Iris pigment epithelial cell (primary cell): ENCODE results near the gene DRD5.
"Not testable (repeated sequence)": the region's sequence is repeated elsewhere in the genome, so short reads cannot be mapped to it uniquely, and the experiment has no call there.

Source experiments
- DNase-seq: peaks from one replicate; pipeline ENCODE4 v3.0.0-alpha.2; 2011; ENCODE audit warnings: low read depth

The DRD5 gene

DNA sequence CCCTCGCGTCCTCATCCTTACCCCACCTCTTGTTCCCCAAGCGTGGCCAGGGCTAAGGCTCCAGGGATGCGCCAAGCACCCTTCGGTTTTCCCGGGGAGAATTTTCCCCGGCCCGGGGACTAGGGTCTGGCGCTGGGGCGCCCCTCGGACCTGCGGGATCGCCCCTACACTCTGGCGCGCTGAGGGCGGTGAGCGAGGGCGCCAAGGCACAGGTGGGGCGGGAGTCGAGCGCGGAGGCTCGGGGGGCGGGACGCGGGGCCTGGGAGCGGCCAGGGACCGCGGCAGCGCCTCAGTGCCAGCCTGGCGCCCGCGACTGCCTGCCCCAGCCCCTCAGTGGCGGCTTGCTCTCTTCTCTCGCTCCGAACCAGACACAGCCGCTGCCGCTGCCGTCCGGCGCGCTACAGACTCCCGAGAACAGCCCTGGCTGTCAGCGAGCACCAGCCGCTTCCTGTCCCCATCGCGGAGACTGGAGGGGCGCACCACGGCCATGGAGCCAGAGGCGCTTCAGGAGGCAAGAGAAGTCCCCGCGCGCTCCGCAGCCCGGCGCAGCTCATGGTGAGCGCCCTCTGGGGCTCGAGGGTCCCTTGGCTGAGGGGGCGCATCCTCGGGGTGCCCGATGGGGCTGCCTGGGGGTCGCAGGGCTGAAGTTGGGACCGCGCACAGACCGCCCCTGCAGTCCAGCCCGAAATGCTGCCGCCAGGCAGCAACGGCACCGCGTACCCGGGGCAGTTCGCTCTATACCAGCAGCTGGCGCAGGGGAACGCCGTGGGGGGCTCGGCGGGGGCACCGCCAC is at the start of gene DRD5:
TSS of gene DRD5 (plus strand) at position 292 of the 793 bp plus-strand sequence. CDS start at position 688, 396 bp downstream.
- DNase-seq, result no peak

DNA sequence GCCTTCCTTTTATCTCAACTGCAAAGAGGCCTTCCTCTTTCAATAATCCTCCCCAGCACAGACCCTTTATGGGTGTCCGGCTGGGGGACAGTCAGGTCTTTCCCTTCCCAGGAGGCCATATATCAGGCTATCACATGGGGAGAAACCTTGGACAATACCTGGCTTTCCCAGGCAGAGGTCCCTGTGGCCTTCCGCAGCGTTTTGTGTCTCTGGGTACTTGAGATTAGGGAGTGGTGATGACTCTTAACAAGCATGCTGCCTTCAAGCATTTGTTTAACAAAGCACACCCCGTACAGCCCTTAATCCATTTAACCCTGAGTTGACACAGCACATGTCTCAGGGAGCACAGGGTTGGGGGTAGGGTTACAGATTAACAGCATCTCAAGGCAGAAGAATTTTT is 49.2 kb upstream of the DRD5 start:
- DNase-seq, result not testable (repeated sequence)

GRCh38 chr4:9735515-9735914 is 45.9 kb upstream of the DRD5 start:
- no peak for DNase-seq

DNA sequence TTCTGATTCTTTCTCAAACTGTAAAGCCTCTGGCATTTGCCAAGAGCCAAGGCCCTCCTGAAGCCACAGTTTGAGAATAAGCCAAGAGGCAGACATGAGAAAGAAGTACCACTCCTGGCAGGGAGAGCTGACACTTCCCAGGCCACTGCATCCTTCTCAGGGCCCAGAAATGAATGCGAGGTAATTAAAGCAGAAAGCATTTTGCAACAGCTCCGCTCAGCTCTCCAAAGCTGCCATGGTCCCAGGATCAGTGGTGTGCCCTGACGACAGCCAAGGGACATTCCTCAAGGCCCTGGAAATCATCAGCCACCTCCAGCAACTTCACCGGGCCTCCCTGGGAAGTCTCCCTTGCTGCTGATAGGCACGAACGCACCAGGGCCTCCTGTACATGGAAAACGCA is 44.2 kb upstream of the DRD5 start:
- not testable (repeated sequence) for DNase-seq

GRCh38 chr4:9743789-9744188 is 37.6 kb upstream of the DRD5 start:
- DNase-seq, result not testable (repeated sequence)

DNA sequence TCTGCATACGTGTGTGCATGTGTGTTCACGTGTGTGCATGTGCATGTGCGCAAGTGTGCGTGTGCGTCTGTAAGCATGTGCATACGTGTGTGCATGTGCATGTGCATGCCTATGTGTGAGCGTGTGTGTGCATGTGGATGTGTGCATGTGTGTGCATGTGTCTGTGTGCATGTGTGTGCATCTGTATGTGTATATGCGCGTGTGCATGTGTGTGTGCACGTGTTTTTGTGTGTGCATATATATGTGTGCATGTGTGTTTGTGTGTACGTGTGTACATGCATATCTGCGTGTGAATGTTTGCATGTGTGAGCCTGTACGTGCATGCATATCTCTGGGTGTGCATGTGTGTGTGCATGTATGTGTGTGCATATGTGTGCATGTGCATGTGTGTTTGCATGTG is 35.7 kb upstream of the DRD5 start:
- no peak for DNase-seq

DNA sequence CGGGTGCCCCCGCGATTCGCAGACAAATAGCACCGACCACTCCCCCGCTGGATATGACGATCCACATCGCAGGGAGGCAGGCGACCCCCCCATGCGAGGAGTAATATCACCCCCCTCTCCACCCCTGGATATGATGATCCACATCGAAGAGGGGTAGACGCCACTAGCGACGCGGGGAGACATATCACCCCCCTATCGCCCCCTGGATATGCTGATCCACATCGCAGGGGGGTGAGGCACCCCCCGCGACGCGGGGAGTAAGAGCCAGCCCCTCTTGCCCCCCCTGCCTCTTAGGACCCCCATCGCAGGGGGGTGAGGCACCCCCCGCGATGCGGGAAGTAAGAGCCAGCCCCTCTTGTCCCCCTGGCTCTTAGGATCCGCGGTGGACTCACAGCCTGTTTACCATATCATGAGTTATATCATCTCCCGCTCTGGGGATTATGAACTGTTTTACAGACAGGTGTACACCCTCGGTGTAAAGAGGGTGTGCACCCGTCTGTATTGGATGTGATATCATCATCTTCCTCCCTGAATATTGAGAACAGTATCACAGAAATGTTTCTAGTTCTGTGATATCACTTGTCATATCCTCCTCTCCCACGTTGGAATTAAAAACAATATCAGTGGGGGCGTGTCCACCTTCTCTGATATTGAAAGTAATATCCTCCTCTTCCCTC is 22.7 kb upstream of the DRD5 start:
- DNase-seq, result no peak

- DNase-seq, result peak; percentile 80
These were observed 18.5 kb upstream of the DRD5 start for GRCh38 chr4:9762823-9763475.

DNA sequence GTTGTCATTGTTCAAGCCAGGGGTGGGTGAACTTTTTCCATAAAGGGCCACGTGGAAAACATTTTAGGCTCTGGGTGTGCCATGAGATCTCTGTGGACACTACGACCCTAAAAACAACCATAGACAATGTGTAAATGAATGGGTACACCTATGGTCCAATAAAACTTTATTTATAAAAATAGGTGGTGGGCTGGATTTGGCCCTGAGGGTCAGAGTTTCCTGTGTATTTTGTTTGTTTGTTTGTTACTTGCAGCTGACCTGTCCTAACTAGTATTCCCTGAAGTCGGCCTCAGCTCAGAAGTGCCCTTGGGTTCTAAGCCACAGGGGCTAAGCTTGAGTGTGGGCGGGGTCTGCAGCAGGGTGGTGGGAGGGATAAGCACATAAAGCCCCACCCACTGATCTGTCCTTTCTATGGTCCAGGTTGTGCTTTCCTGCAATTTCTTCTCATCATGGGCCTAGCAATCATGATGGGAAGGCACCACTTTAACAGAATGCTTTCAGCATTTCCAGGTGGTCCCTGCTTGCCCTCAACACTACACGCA is 17.2 kb upstream of the DRD5 start:
- DNase-seq, result no peak

- DNase-seq, result peak; percentile 27
These were observed 16.3 kb upstream of the DRD5 start for GRCh38 chr4:9765091-9765490.

- DNase-seq, result no peak
These were observed 12.1 kb upstream of the DRD5 start for GRCh38 chr4:9769321-9769720.

DNA sequence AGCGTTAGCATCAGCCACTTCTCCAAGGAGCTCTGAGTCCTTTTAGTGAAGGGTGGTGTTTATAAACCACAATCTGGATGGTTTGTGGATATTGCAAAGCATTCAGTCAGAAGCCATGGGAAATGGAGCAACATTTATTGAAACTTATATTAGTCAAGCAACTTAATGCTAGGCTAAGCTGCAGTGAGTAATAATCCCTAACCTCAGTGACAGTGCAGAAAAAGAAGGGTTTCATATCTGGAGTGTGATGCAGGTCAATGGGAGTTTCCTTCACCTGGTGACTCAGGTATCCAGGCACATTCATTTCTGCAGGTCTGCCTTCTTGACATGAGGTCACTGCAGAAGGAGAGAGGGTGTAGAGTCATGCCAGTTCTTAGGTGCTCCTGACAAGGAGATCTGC is 10.4 kb upstream of the DRD5 start:
- no peak for DNase-seq

- no peak for DNase-seq
These were observed 8.0 kb upstream of the DRD5 start for GRCh38 chr4:9773471-9773870.

DNA sequence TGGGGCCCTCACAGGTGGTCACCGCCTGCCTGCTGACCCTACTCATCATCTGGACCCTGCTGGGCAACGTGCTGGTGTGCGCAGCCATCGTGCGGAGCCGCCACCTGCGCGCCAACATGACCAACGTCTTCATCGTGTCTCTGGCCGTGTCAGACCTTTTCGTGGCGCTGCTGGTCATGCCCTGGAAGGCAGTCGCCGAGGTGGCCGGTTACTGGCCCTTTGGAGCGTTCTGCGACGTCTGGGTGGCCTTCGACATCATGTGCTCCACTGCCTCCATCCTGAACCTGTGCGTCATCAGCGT is 652 bp downstream of the DRD5 start:
- DNase-seq, result no peak

DNA sequence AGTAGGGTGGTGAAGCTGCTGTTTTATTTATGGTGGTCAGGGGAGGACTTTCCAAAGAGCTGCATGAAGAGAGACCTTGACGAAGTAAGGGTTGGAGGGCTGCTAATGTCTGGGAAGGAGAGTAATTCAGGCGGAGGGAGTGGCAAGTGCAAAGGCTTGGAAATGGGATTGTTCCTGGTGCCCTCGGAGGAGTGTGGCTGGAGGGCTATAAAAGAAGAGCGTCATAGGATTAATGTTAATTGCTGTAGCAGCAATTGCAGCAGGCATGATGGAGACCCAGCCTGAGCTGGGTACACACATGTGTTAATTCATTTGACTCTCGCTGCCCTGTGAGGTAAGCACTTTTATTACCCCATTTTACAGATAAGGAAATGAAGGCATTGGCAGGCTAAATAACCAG is 4.5 kb downstream of the DRD5 start:
- DNase-seq, result not testable (repeated sequence)

GRCh38 chr4:9792381-9792780 is 10.9 kb downstream of the DRD5 start:
- DNase-seq, result no peak

- not testable (repeated sequence) for DNase-seq
These were observed 15.2 kb downstream of the DRD5 start for GRCh38 chr4:9796641-9797040.

- no peak for DNase-seq
These were observed 19.4 kb downstream of the DRD5 start for GRCh38 chr4:9800848-9801247.

DNA sequence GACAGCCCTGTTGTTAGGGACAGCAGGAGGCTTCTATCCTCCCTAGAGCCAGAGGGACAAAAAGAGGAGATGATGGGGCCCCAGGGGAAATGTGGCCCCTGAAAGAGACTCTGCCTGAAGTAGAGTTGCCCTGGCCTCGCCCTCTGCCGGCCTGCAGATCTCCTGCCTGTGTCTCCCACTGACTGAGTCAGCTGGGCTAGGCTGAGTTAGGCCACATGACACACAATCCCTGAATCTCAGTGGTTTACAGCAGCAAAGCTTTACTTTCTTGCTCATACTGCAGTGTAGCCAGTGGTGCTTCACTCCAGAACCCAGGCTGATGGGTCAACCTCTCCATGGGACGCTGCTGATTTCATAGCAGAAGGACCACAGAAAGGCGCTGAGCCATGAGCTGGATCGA is 23.5 kb downstream of the DRD5 start:
- peak; percentile 6 for DNase-seq

DNA sequence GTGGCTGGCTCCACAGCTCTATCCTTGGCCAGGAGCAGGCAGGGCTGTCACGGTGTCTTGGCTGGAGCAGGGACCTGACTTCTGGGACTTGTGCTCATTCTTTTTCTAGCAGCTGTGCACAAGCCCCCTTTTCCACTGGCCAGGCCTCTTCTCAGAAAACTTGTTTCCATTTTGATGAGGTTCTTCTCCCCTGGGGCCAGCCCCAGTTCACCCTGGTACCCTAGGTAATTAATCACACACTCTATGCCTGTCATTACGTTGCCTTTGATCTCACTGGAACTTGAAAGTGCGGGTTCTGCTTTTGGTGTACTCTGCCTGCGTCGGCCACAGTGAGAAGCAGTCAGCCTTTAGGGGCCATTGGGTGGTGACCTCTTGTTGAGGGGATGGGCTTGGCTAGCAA is 26.6 kb downstream of the DRD5 start:
- DNase-seq, result no peak

- no peak for DNase-seq
These were observed 30.4 kb downstream of the DRD5 start for GRCh38 chr4:9811806-9812205.

DNA sequence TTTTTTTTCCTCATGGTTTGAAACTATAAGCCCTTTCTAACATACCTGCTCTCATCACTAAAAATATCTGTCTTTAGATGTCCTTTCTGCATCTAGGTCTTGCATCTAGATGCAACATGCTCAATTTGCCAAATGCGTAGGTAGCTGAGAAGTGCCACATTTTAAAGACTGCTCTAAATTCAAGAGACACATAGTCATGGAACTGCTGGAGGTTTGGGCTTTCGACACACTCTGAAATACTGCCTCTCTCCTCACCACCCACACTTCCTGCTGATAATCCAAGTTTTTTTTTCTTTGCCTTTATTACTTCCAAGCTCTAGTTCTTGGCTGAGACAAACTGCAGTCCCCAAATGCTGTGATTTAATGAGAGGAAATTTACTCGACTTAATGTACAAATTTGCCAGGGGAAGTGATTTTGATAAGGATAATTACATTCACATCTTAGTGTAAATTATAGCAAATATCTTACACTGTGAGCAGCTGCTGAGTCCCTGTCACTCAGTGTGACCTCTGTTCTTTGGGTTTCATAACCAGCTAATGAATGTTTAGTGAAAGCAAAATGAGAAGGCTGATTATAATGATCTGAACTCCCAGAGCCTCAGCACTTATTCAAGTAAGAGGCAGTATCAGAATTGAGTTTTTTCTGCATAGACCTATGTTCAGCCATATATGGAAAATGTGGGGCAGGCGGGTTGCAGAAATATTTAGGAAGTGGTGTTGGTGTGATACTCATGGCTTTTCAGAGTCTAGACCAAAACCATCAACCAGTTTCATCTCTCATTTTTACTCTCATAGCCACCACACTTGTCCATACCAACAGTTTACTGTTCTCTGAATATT is 31.3 kb downstream of the DRD5 start:
- peak; percentile 42 for DNase-seq
